HG03108 (cell line): ENCODE measurements around the gene ZNF747.
"Not testable (repeated sequence)": the region's sequence is repeated elsewhere in the genome, so short reads cannot be mapped to it uniquely, and the experiment has no call there.

Experiments used
- ATAC-seq: cut with Tn5 transposase; IDR thresholded peaks from one replicate; pipeline ENCODE4 v1.9.1; 2021; ENCODE audit warnings: moderate library complexity; ENCODE audit not compliant: unreplicated experiment

Gene ZNF747

GRCh38 chr16:30557957-30558788, 23.5 kb upstream of the ZNF747 start, which contains the start of gene ZNF764:
Gene ZNF764, minus strand, starts transcription at chr16:30558374. Its CDS starts 192 bp downstream, at chr16:30558182.
- peak; percentile 86 for ATAC-seq

GRCh38 chr16:30557707-30557956, 23.0 kb upstream of the ZNF747 start:
- no peak for ATAC-seq

GRCh38 chr16:30556125-30556473, 21.4 kb upstream of the ZNF747 start:
- ATAC-seq, result no peak

- ATAC-seq, result no peak
These were observed 20.9 kb upstream of the ZNF747 start for GRCh38 chr16:30555315-30556124.

- ATAC-seq, result no peak
These were observed 20.1 kb upstream of the ZNF747 start for GRCh38 chr16:30554557-30555314.

- ATAC-seq, result no peak
These were observed 18.8 kb upstream of the ZNF747 start for GRCh38 chr16:30553393-30553899.

GRCh38 chr16:30552956-30553355, 18.3 kb upstream of the ZNF747 start:
- ATAC-seq, result no peak

GRCh38 chr16:30551781-30552180, 17.1 kb upstream of the ZNF747 start:
- no peak for ATAC-seq

- ATAC-seq, result no peak
These were observed 14.0 kb upstream of the ZNF747 start for GRCh38 chr16:30548416-30549253.

- ATAC-seq, result no peak
These were observed 11.5 kb upstream of the ZNF747 start for GRCh38 chr16:30546115-30546514.

- no peak for ATAC-seq
These were observed 8.4 kb upstream of the ZNF747 start for GRCh38 chr16:30543067-30543466.

- no peak for ATAC-seq
These were observed 7.1 kb upstream of the ZNF747 start for GRCh38 chr16:30541502-30542329.

- not testable (repeated sequence) for ATAC-seq
These were observed 6.3 kb upstream of the ZNF747 start for GRCh38 chr16:30540916-30541464.

- ATAC-seq, result not testable (repeated sequence)
These were observed 5.4 kb upstream of the ZNF747 start for GRCh38 chr16:30539986-30540526.

GRCh38 chr16:30539000-30539964, 4.6 kb upstream of the ZNF747 start:
- ATAC-seq, result no peak

- not testable (repeated sequence) for ATAC-seq
These were observed 1.9 kb upstream of the ZNF747 start for GRCh38 chr16:30536391-30537024.

GRCh38 chr16:30535777-30536190, 1.1 kb upstream of the ZNF747 start:
- ATAC-seq, result peak; percentile 53
